ENCODE data around the gene CCDC33. TPM values are rescaled to one million over a fixed set of nuclear protein-coding genes. Genes with fewer than 3 reads are reported as not detected.

CCDC33 gene
- polyA plus RNA-seq, 1 of the 3 experiments (the other 2 are of a cell fraction), result 4.0 TPM

DNA sequence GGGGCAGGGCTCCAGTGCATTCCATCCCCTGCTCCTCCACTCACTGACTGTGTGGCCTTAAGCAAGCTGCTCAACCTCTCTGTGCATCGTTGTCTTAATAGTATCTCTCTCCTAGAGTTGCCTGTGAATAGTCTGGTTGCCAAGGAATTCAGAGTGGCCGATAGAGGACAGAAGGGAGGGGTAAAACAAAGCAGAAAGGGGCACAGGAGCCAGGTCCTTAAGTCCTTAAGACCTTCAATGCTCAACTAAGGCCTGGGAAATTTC, 145.0 kb downstream of the CCDC33 start (continued):
- no peak for TF ChIP-seq PBX3 (IDR thresholded peaks at IDR 0.05)
- TF ChIP-seq SIN3A (IDR thresholded peaks at IDR 0.05; ENCODE audit: borderline replicate concordance, low read depth, low read length), result no peak

- no peak for DNase-seq
- no peaks in the 10 kb centered on the region for H3K9me2 ChIP-seq
- H3K27ac ChIP-seq (ENCODE audit: low read depth in 2 of 2, low read length in 1 of 2), result no peak overlapping the region
- POLR2A ChIA-PET, result no interaction called here
- H3K4me3 ChIP-seq (ENCODE audit: low read depth in 2 of 2, low read length in 1 of 2), result no peak overlapping the region
- no peak overlapping the region for H2AFZ ChIP-seq (ENCODE audit: low read depth)
- no peaks in the 10 kb centered on the region for H3K79me2 ChIP-seq (ENCODE audit: insufficient read depth)
- no peak overlapping the region for H3K9ac ChIP-seq
- no peaks in the 10 kb centered on the region for H4K20me1 ChIP-seq (ENCODE audit: insufficient read depth)
- no peak overlapping the region for H3K4me2 ChIP-seq
- no peak for TF ChIP-seq EZH2phosphoT487 (IDR thresholded peaks at IDR 0.05; ENCODE audit: borderline replicate concordance, low read depth)
- no peak for TF ChIP-seq TAF1 (IDR thresholded peaks at IDR 0.05; ENCODE audit: borderline replicate concordance, low read depth, low read length)
- no peak for TF ChIP-seq RCOR1 (IDR thresholded peaks at IDR 0.05; ENCODE audit: low read length)
- TF ChIP-seq EP300 (IDR thresholded peaks at IDR 0.05; ENCODE audit: borderline replicate concordance in 1 of 2, low read depth in 1 of 2, low read length in 1 of 2), result no peak
- TF ChIP-seq, protein P1, sequence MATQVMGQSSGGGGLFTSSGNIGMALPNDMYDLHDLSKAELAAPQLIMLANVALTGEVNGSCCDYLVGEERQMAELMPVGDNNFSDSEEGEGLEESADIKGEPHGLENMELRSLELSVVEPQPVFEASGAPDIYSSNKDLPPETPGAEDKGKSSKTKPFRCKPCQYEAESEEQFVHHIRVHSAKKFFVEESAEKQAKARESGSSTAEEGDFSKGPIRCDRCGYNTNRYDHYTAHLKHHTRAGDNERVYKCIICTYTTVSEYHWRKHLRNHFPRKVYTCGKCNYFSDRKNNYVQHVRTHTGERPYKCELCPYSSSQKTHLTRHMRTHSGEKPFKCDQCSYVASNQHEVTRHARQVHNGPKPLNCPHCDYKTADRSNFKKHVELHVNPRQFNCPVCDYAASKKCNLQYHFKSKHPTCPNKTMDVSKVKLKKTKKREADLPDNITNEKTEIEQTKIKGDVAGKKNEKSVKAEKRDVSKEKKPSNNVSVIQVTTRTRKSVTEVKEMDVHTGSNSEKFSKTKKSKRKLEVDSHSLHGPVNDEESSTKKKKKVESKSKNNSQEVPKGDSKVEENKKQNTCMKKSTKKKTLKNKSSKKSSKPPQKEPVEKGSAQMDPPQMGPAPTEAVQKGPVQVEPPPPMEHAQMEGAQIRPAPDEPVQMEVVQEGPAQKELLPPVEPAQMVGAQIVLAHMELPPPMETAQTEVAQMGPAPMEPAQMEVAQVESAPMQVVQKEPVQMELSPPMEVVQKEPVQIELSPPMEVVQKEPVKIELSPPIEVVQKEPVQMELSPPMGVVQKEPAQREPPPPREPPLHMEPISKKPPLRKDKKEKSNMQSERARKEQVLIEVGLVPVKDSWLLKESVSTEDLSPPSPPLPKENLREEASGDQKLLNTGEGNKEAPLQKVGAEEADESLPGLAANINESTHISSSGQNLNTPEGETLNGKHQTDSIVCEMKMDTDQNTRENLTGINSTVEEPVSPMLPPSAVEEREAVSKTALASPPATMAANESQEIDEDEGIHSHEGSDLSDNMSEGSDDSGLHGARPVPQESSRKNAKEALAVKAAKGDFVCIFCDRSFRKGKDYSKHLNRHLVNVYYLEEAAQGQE (IDR thresholded peaks at IDR 0.05; ENCODE audit: low read depth, low read length), result no peak
- TF ChIP-seq USF2 (IDR thresholded peaks at IDR 0.05; ENCODE audit: borderline replicate concordance, low read depth, low read length), result no peak
- no peak for TF ChIP-seq ELF1 (IDR thresholded peaks at IDR 0.05)
- no peak for TF ChIP-seq TEAD4 (IDR thresholded peaks at IDR 0.05; ENCODE audit: borderline replicate concordance, insufficient read depth)
- no peak for TF ChIP-seq GATA2 (CRISPR knock-in tag; IDR thresholded peaks at IDR 0.05)
- no peak for TF ChIP-seq POLR2AphosphoS5 (IDR thresholded peaks at IDR 0.05; ENCODE audit: low read depth, low read length)
- TF ChIP-seq CHD2 (IDR thresholded peaks at IDR 0.05; ENCODE audit: low read length, partially characterized antibody), result no peak
- TF ChIP-seq RFX5 (IDR thresholded peaks at IDR 0.05; ENCODE audit: low read length), result no peak
- H3K27me3 ChIP-seq (ENCODE audit: insufficient read depth), result no peaks in the 10 kb centered on the region
- H3F3A ChIP-seq (replicated peaks; ENCODE audit: insufficient read depth), result no peaks in the 10 kb centered on the region
- CTCF ChIA-PET, result interaction anchor here (0.6 to 23.8 kb wide), 11 partner anchors 9 to 388 kb away, joined by 3 to 779 read pairs (median 7); partner anchors contain the start of genes CYP11A1, SEMA7A and UBL7
- WGBS (ENCODE audit: low lambda C conversion rate), result 92% methylated on average over 4 of the region's 5 CpGs
- H3K36me3 ChIP-seq (replicated peaks in 1 of 2; ENCODE audit: control insufficient read depth in 1 of 2, insufficient read depth in 2 of 2, low read length in 1 of 2), result no peaks in the 10 kb centered on the region
- H3K4me1 ChIP-seq (ENCODE audit: control insufficient read depth in 1 of 2, insufficient read depth in 2 of 2, low read depth in 1 of 2, low read length in 1 of 2), result peaks cover 0 to 14% of the 10 kb centered on the region in 2 experiments; a peak in 1 of 4 replicates
- H3K9me3 ChIP-seq, result no peaks in the 10 kb centered on the region
Measured at GRCh38 chr15:74381481-74381880, 145.4 kb downstream of the CCDC33 start.
